ENCODE measurements around the gene SCAP.

Gene SCAP

GRCh38 chr3:47409284-47409683 lies 66.5 kb downstream of the SCAP start:
- no peak for TF ChIP-seq CTCF (IDR thresholded peaks at IDR 0.05; ENCODE audit: low read depth, low read length)

GRCh38 chr3:47408839-47409229 lies 66.9 kb downstream of the SCAP start:
- H3K4me3 ChIP-seq (ENCODE audit: low read depth, low read length) = no peak overlapping the region
- no peak for TF ChIP-seq CTCF (IDR thresholded peaks at IDR 0.05; ENCODE audit: low read depth, low read length)

More at GRCh38 chr3:47409284-47409683, 66.5 kb downstream of the SCAP start:
- H3K4me3 ChIP-seq (ENCODE audit: low read depth, low read length) = no peak overlapping the region

GRCh38 chr3:47407896-47408838 lies 67.6 kb downstream of the SCAP start:
- TF ChIP-seq CTCF (IDR thresholded peaks at IDR 0.05; ENCODE audit: low read depth, low read length) = no peak
- H3K4me3 ChIP-seq (ENCODE audit: low read depth, low read length) = no peak overlapping the region

GRCh38 chr3:47407237-47407636 lies 68.5 kb downstream of the SCAP start:
- TF ChIP-seq CTCF (IDR thresholded peaks at IDR 0.05; ENCODE audit: low read depth, low read length) = no peak
- H3K4me3 ChIP-seq (ENCODE audit: low read depth, low read length) = no peak overlapping the region

- TF ChIP-seq CTCF (IDR thresholded peaks at IDR 0.05; ENCODE audit: low read depth, low read length) = no peak
- no peak overlapping the region for H3K4me3 ChIP-seq (ENCODE audit: low read depth, low read length)
These were observed 69.0 kb downstream of the SCAP start for GRCh38 chr3:47406762-47407149.

- no peak for TF ChIP-seq CTCF (IDR thresholded peaks at IDR 0.05; ENCODE audit: low read depth, low read length)
- no peak overlapping the region for H3K4me3 ChIP-seq (ENCODE audit: low read depth, low read length)
These were observed 69.7 kb downstream of the SCAP start for GRCh38 chr3:47405820-47406761.
